K562 (cell line): ENCODE results near the gene NUP50. TPM values are rescaled to one million over a fixed set of nuclear protein-coding genes. Genes with fewer than 3 reads are reported as not detected.

ENCODE experiments used
- ATAC-seq: fragments of 200-7000 bp; cut with Tn5 transposase; 3 replicates; pipeline ENCODE4 v1.9.1; 2020; ENCODE audit warnings: moderate library complexity
- BruUV-seq: library from RNA; stranded (reverse); fragments of 400-500 nt; replicated peaks from 2 replicates; lab custom pipeline; 2021; lab: Mats Ljungman, UMichigan
- CTCF ChIA-PET: fragments of 300-600 bp; formaldehyde crosslinking; extraction: SDS; loops from one replicate; lab custom pipeline; 2021; ENCODE audit warnings: low intra/inter-chr PET ratio; lab: Yijun Ruan, JAX
- POLR2A ChIA-PET: fragments of 300-600, 350-650 bp; sonication (Branson Sonifier 250); formaldehyde crosslinking; extraction: SDS; loops from one replicate; lab custom pipeline; 2021; ENCODE audit warnings: antibody characterized with exemption, inconsistent platforms; lab: Yijun Ruan, JAX
- DNase-seq, 4 experiments: peaks; one replicate each; pipeline versions ENCODE4 v3.0.0 to v3.0.0-alpha.2; 2011 to 2018; ENCODE audit warnings: low spot score in 3 of 4, mixed read lengths in 3 of 4; ENCODE audit errors: extremely low read depth in 1 of 4
- FAIRE-seq: peaks from 2 replicates; lab custom pipeline; 2011; peaks lifted over from hg19 to GRCh38; lab: Jason Lieb, UNC
- H2AFZ ChIP-seq: 2 replicates; pipeline ENCODE4 v1.6.0; 2011; ENCODE audit warnings: low read depth, low read length, control low read depth, inconsistent platforms
- H3K27ac ChIP-seq: fragments of 200-600 bp; 3 replicates; pipeline ENCODE4 v1.8.0; 2011; ENCODE audit warnings: low read depth, mild to moderate bottlenecking, control low read depth, inconsistent platforms, low read length, moderate library complexity, mixed read lengths; ENCODE audit errors: extremely low read depth
- H3K27me3 ChIP-seq, 2 experiments: fragments of 300-600 bp in 1 of 2; 2 replicates in 1 of 2; 3 replicates in 1 of 2; pipeline versions ENCODE4 v1.6.0 to v1.8.0; 2011; ENCODE audit warnings: inconsistent platforms in 2 of 2, low read length in 2 of 2, mild to moderate bottlenecking in 1 of 2, mixed read lengths in 1 of 2, moderate library complexity in 1 of 2; ENCODE audit not compliant: control insufficient read depth in 2 of 2, insufficient read depth in 2 of 2
- H3K36me3 ChIP-seq: fragments of 300-600 bp; 3 replicates; pipeline ENCODE4 v1.8.0; 2011; ENCODE audit warnings: mild to moderate bottlenecking, low read length, inconsistent platforms; ENCODE audit not compliant: control insufficient read depth, insufficient read depth
- H3K4me1 ChIP-seq, 2 experiments: fragments of 200-600 bp in 1 of 2; replicated peaks in 1 of 2; 2 replicates in 1 of 2; 3 replicates in 1 of 2; pipeline versions ENCODE4 v1.5.1 to v1.8.0; 2011; ENCODE audit warnings: inconsistent platforms in 2 of 2, low read length in 2 of 2, mild to moderate bottlenecking in 1 of 2, mixed read lengths in 1 of 2, moderate library complexity in 1 of 2; ENCODE audit not compliant: control insufficient read depth in 2 of 2, insufficient read depth in 2 of 2
- H3K4me2 ChIP-seq: 2 replicates; pipeline ENCODE4 v1.6.1; 2011; ENCODE audit warnings: low read length, control low read depth, inconsistent platforms, mixed read lengths; ENCODE audit not compliant: insufficient read depth
- H3K4me3 ChIP-seq: fragments of 200-600 bp; sonication (generic), shearing (Covaris generic); 2 replicates; pipeline ENCODE4 v1.5.1; 2016; ENCODE audit warnings: control low read depth, inconsistent platforms
- H3K79me2 ChIP-seq: fragments of 200-600 bp; 3 replicates; pipeline ENCODE4 v1.8.0; 2011; ENCODE audit warnings: low read length, inconsistent platforms; ENCODE audit not compliant: control insufficient read depth, insufficient read depth
- H3K9ac ChIP-seq, 2 experiments: 2 replicates each; pipeline versions ENCODE4 v1.6.0 to v1.6.1; 2011; ENCODE audit warnings: low read depth in 2 of 2, low read length in 2 of 2, control low read depth in 1 of 2, inconsistent platforms in 1 of 2, mild to moderate bottlenecking in 1 of 2, mixed read lengths in 1 of 2; ENCODE audit not compliant: insufficient read depth in 1 of 2
- H3K9me1 ChIP-seq: one replicate; pipeline ENCODE4 v1.6.0; 2011; ENCODE audit warnings: inconsistent platforms, mild to moderate bottlenecking, low read length, moderate library complexity; ENCODE audit not compliant: control insufficient read depth, insufficient read depth
- H3K9me3 ChIP-seq: replicated peaks from 2 replicates; pipeline ENCODE4 v1.5.1; 2011; ENCODE audit warnings: low read depth, low read length, inconsistent platforms; ENCODE audit not compliant: control insufficient read depth, insufficient read depth
- H4K20me1 ChIP-seq: replicated peaks from 2 replicates; pipeline ENCODE4 v1.6.1; 2011; ENCODE audit warnings: low read length, inconsistent platforms, mixed read lengths; ENCODE audit not compliant: control insufficient read depth, insufficient read depth
- CEBPG ChIP-seq, 3 experiments: fragments of 200-800 bp in 1 of 3; sonication (Bioruptor generic) in 1 of 3; sonication (generic) in 1 of 3; formaldehyde crosslinking in 1 of 3; IDR thresholded peaks in 2 of 3; conservative IDR thresholded peaks in 1 of 3; 2 replicates each; pipeline versions ENCODE4 v1.6.1 to v1.8.0; 2016 to 2022; ENCODE audit warnings: missing compliant biosample characterization in 2 of 3, missing genetic modification characterization in 2 of 3, mild to moderate bottlenecking in 1 of 3, missing genetic modification reagents in 1 of 3
- CHD2 ChIP-seq: IDR thresholded peaks from 2 replicates; pipeline ENCODE4 v1.6.1; 2011; ENCODE audit warnings: low read depth, low read length
- RFX1 ChIP-seq: fragments of 450-650 bp; IDR thresholded peaks from 2 replicates; pipeline ENCODE4 v1.6.1; 2016; ENCODE audit warnings: mild to moderate bottlenecking, moderate library complexity
- ZNF780A ChIP-seq: fragments of 250-450 bp; sonication (Bioruptor Pico); IDR thresholded peaks from 2 replicates; pipeline ENCODE4 v1.5.0; 2021; ENCODE audit warnings: mild to moderate bottlenecking
- ZNF79 ChIP-seq: fragments of 250-450 bp; sonication (Bioruptor Pico); IDR thresholded peaks from 2 replicates; pipeline ENCODE4 v1.4.0; 2020; ENCODE audit warnings: low read depth, mild to moderate bottlenecking, moderate library complexity
- WGBS: fragments of 100-300 bp; shearing (Covaris generic); methylation state at CpG from one replicate; pipeline ENCODE4 v1.1.6; 2016; ENCODE audit warnings: low coverage, mixed read lengths; ENCODE audit not compliant: insufficient coverage; ENCODE audit errors: missing lambda C conversion rate; 5-methylcytosine and 5-hydroxymethylcytosine counted together
- in situ Hi-C: fragments of 300-500 bp; cut with MboI; formaldehyde crosslinking; loops from 4 replicates; pipeline ENCODE4 v1.15.0; 2018; ENCODE audit warnings: inconsistent platforms, mixed read lengths
- intact Hi-C: fragments of 100-400 bp; cut with micrococcal nuclease; formaldehyde crosslinking; loops from 2 replicates; pipeline ENCODE4 v1.14.2; 2022
- polyA plus RNA-seq, 8 experiments: library from polyadenylated mRNA; depleted of rRNA in 4 of 8; stranded (reverse) in 5 of 8; unstranded in 3 of 8; fragments of >200 nt; fragmentation: Nextera tagmentation in 2 of 8; fragmentation: Illumina TruSeq in 1 of 8; extraction: Ambion mirVana in 2 of 8; extraction: Trizol in 1 of 8; gene quantifications; 2 replicates each; pipeline versions ENCODE4 v1.2.1 to v1.2.3, GENCODE V29; 2011 to 2014; ENCODE audit warnings: inconsistent platforms in 1 of 8, missing spikeins in 1 of 8
- total RNA-seq, 7 experiments: library from RNA; depleted of rRNA in 6 of 7; stranded (reverse); fragments of >200 nt in 6 of 7; fragmentation: Illumina TruSeq in 2 of 7; extraction: Trizol in 2 of 7; gene quantifications; 2 replicates each; pipeline versions ENCODE4 v1.2.1 to v1.2.3, GENCODE V29; 2011 to 2021; ENCODE audit warnings: low replicate concordance in 1 of 7
- TF ChIP-seq, protein P1 (sequence below): sonication (generic); formaldehyde crosslinking; IDR thresholded peaks from 2 replicates; pipeline ENCODE4 v1.8.0; 2022; ENCODE audit warnings: mild to moderate bottlenecking, low read depth, missing genetic modification reagents

Gene NUP50
- total and polyA plus RNA-seq, 9 of the 15 experiments (the other 6 are each of a cell fraction or from before 2014, with no cell fraction given): 23.8 to 83.7 (median 55.3) TPM

DNA sequence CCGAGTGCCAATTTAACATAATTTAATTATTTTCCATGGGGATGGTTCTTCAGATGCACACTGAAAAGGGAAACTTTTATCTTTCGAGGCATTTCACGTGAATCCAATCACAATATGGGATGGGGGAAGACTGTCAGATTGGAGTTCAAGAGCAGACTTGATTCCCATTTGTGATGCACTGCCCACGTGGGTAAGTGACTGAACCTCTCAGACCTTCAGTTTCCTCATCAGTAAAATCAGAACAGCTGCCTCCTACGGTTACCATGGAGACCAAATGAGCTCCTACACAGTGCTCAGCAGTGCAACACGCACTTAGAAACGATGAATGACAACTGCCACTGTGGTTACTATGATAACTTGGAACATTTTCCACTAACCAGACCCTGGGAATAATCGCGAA lies 55.3 kb downstream of the NUP50 start:
- Histone ChIP-seq H3K9me1 (no peaks in the 10 kb centered on the region), H4K20me1 (peaks cover 12% of the 10 kb centered on the region; the same call in 1 of the 2 replicates), H3K36me3 (no peaks in the 10 kb centered on the region), H3K4me3 (no peak overlapping the region), H2AFZ (no peak overlapping the region), H3K4me2 (no peak overlapping the region), H3K79me2 (no peaks in the 10 kb centered on the region), H3K9ac (no peak overlapping the region), H3K4me1 (peaks cover 0 to 12% of the 10 kb centered on the region in 2 experiments; a peak in 3 of 5 replicates), H3K27ac (no peak overlapping the region), H3K9me3 (no peaks in the 10 kb centered on the region), H3K27me3 (peaks cover 0 to 11% of the 10 kb centered on the region in 2 experiments; a peak in 1 of 5 replicates)
- FAIRE-seq: no peak
- in situ Hi-C loops: no loop called here
- 1% methylated on average over 9 of the region's 9 CpGs for WGBS
- no peak for ATAC-seq
- BruUV-seq: no TSS peak
- intact Hi-C loops: no loop called here
- DNase-seq: no peak
- ChIA-PET POLR2A (no interaction called here), CTCF (no interaction called here)
- no peak for TF ChIP-seq ZNF79 (CRISPR knock-in tag)
- no peak for TF ChIP-seq CEBPG (CRISPR knock-in tag; IDR thresholded peaks at IDR 0.05)
- TF ChIP-seq CEBPG (tag; conservative IDR thresholded peaks at IDR 0.05 in 1 of 2, IDR thresholded peaks at IDR 0.05 in 1 of 2): no peak
- TF ChIP-seq ZNF780A (CRISPR knock-in tag): no peak
- no peak for TF ChIP-seq CHD2
- TF ChIP-seq RFX1: peak; percentile 83
- TF ChIP-seq, protein P1, sequence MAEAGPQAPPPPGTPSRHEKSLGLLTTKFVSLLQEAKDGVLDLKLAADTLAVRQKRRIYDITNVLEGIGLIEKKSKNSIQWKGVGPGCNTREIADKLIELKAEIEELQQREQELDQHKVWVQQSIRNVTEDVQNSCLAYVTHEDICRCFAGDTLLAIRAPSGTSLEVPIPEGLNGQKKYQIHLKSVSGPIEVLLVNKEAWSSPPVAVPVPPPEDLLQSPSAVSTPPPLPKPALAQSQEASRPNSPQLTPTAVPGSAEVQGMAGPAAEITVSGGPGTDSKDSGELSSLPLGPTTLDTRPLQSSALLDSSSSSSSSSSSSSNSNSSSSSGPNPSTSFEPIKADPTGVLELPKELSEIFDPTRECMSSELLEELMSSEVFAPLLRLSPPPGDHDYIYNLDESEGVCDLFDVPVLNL (CRISPR knock-in tag): no peak
